HCT116 (cell line): ENCODE results near the gene GRM5. TPM values are rescaled to one million over a fixed set of nuclear protein-coding genes. Genes with fewer than 3 reads are reported as not detected.
"Not testable (repeated sequence)": the region's sequence is repeated elsewhere in the genome, so short reads cannot be mapped to it uniquely, and the experiment has no call there.

Experiments
- ATAC-seq: fragments of 200-7000 bp; cut with Tn5 transposase; 2 replicates; pipeline ENCODE4 v1.9.1; 2020; ENCODE audit warnings: mild to moderate bottlenecking, moderate library complexity
- BruUV-seq: library from RNA; stranded (reverse); fragments of 400-500 nt; replicated peaks from 2 replicates; lab custom pipeline; 2021; lab: Mats Ljungman, UMichigan
- CTCF ChIA-PET: fragments of 300-600 bp; sonication (Branson Sonifier 250); formaldehyde crosslinking; loops from one replicate; lab custom pipeline; 2021; ENCODE audit warnings: antibody characterized with exemption; lab: Charles Lee
- POLR2A ChIA-PET: fragments of 300-600, 350-600 bp; sonication (Branson Sonifier 250); formaldehyde crosslinking; loops from one replicate; lab custom pipeline; 2021; ENCODE audit warnings: antibody characterized with exemption; lab: Charles Lee
- RAD21 ChIA-PET, 2 experiments: fragments of 300-600 bp; sonication (Branson Sonifier 250); formaldehyde crosslinking; loops; one replicate each; lab custom pipeline; 2023; ENCODE audit warnings: low total read pairs in 2 of 2; ENCODE audit not compliant: uncharacterized antibody in 2 of 2, unreplicated experiment in 2 of 2, low non-redundant PET in 1 of 2; lab: Charles Lee
- DNase-seq: peaks from one replicate; pipeline ENCODE4 v3.0.0-alpha.2; 2010; ENCODE audit warnings: low read depth, low spot score
- H2AFZ ChIP-seq: fragments of 200-600 bp; shearing (Covaris generic), sonication (generic); 2 replicates; pipeline ENCODE4 v1.6.1; 2017; ENCODE audit warnings: low read depth, mixed run types, mixed read lengths, antibody characterized with exemption, low read length; ENCODE audit not compliant: poor library complexity, severe bottlenecking
- H3K27ac ChIP-seq: 2 replicates; pipeline ENCODE4 v1.5.1; 2012; ENCODE audit warnings: low read depth, low read length
- H3K27me3 ChIP-seq: fragments of 200-600 bp; sonication (generic); 2 replicates; pipeline ENCODE4 v1.6.1; 2016; ENCODE audit warnings: mixed run types, low read length, mixed read lengths; ENCODE audit not compliant: insufficient read depth
- H3K36me3 ChIP-seq, 2 experiments: fragments of 200-500 bp in 1 of 2; fragments of 200-600 bp in 1 of 2; sonication (Bioruptor generic) in 1 of 2; sonication (generic) in 1 of 2; 2 replicates each; pipeline versions ENCODE4 v1.5.1 to v1.6.1; 2014 to 2016; ENCODE audit warnings: low read length in 2 of 2, inconsistent platforms in 1 of 2, mixed read lengths in 1 of 2, mixed run types in 1 of 2; ENCODE audit not compliant: insufficient read depth in 2 of 2, control insufficient read depth in 1 of 2
- H3K4me1 ChIP-seq, 2 experiments: fragments of 200-600 bp in 1 of 2; sonication (generic) in 1 of 2; 2 replicates each; pipeline versions ENCODE4 v1.5.1 to v1.6.1; 2012 to 2017; ENCODE audit warnings: low read length in 2 of 2, inconsistent platforms in 1 of 2, mild to moderate bottlenecking in 1 of 2, mixed read lengths in 1 of 2, mixed run types in 1 of 2, moderate library complexity in 1 of 2; ENCODE audit not compliant: insufficient read depth in 2 of 2, control insufficient read depth in 1 of 2
- H3K4me2 ChIP-seq: fragments of 200-600 bp; sonication (generic); 2 replicates; pipeline ENCODE4 v1.6.1; 2017; ENCODE audit warnings: mixed run types, low read length, mixed read lengths
- H3K4me3 ChIP-seq, 2 experiments: fragments of 200-600 bp in 1 of 2; sonication (generic) in 1 of 2; replicated peaks in 1 of 2; 2 replicates each; pipeline ENCODE4 v1.5.1; 2011 to 2016; ENCODE audit warnings: low read length in 2 of 2, control low read depth in 1 of 2, low read depth in 1 of 2, mild to moderate bottlenecking in 1 of 2, mixed read lengths in 1 of 2, mixed run types in 1 of 2
- H3K79me2 ChIP-seq: fragments of 200-600 bp; sonication (generic); 2 replicates; pipeline ENCODE4 v1.6.1; 2017; ENCODE audit warnings: mild to moderate bottlenecking, mixed run types, low read length, moderate library complexity, mixed read lengths; ENCODE audit not compliant: insufficient read depth
- H3K9ac ChIP-seq: fragments of 200-600 bp; sonication (generic); 2 replicates; pipeline ENCODE4 v1.6.1; 2016; ENCODE audit warnings: low read length, mixed read lengths
- H3K9me2 ChIP-seq: fragments of 200-600 bp; sonication (generic), shearing (Covaris generic); 2 replicates; pipeline ENCODE4 v1.6.1; 2017; ENCODE audit warnings: mixed run types, mild to moderate bottlenecking, moderate library complexity; ENCODE audit not compliant: insufficient read depth
- H3K9me3 ChIP-seq, 2 experiments: fragments of 200-500 bp in 1 of 2; fragments of 200-600 bp in 1 of 2; sonication (Bioruptor generic) in 1 of 2; sonication (generic) in 1 of 2; 2 replicates each; pipeline ENCODE4 v1.6.1; 2014 to 2017; ENCODE audit warnings: low read length in 2 of 2, mixed read lengths in 2 of 2, inconsistent platforms in 1 of 2, low read depth in 1 of 2, mild to moderate bottlenecking in 1 of 2, mixed run types in 1 of 2, moderate library complexity in 1 of 2; ENCODE audit not compliant: control insufficient read depth in 1 of 2, insufficient read depth in 1 of 2
- H4K20me1 ChIP-seq: fragments of 200-600 bp; sonication (generic), shearing (Covaris generic); 2 replicates; pipeline ENCODE4 v1.6.1; 2017; ENCODE audit warnings: mixed run types, mild to moderate bottlenecking, moderate library complexity; ENCODE audit not compliant: insufficient read depth
- CBX3 ChIP-seq: IDR thresholded peaks from 2 replicates; pipeline ENCODE4 v1.6.1; 2012; ENCODE audit warnings: low read depth
- POLR2A ChIP-seq: IDR thresholded peaks from 2 replicates; pipeline ENCODE4 v1.7.0; 2011; ENCODE audit warnings: borderline replicate concordance; ENCODE audit not compliant: insufficient read depth, insufficient read length; ENCODE audit errors: extremely low read depth
- POLR2AphosphoS5 ChIP-seq: IDR thresholded peaks from 2 replicates; pipeline ENCODE4 v1.6.1; 2011; ENCODE audit warnings: mild to moderate bottlenecking, low read depth, low read length, moderate library complexity
- RAD21 ChIP-seq: IDR thresholded peaks from 2 replicates; pipeline ENCODE4 v1.6.1; 2012; ENCODE audit warnings: low read depth, mild to moderate bottlenecking
- SIN3A ChIP-seq: IDR thresholded peaks from 2 replicates; pipeline ENCODE4 v1.6.1; 2012; ENCODE audit warnings: low read depth
- SRF ChIP-seq: IDR thresholded peaks from 2 replicates; pipeline ENCODE4 v1.6.1; 2012; ENCODE audit warnings: low read depth
- YY1 ChIP-seq: IDR thresholded peaks from 2 replicates; pipeline ENCODE4 v1.6.1; 2011; ENCODE audit warnings: low read length, low read depth, moderate library complexity, mild to moderate bottlenecking; ENCODE audit not compliant: insufficient replicate concordance; ENCODE audit errors: extremely low read depth
- ZFX ChIP-seq: fragments of 450-650 bp; IDR thresholded peaks from 2 replicates; pipeline ENCODE4 v1.6.1; 2017
- ZNF274 ChIP-seq: fragments of 200-500 bp; sonication (Bioruptor generic); IDR thresholded peaks from 2 replicates; pipeline ENCODE4 v1.6.1; 2014; ENCODE audit warnings: mild to moderate bottlenecking, low read depth, low read length, inconsistent platforms
- intact Hi-C: fragments of 100-400 bp; cut with micrococcal nuclease; formaldehyde crosslinking; loops from 2 replicates; pipeline ENCODE4 v1.10.0; 2022
- total RNA-seq: library from RNA; stranded (reverse); gene quantifications from one replicate; pipeline ENCODE4 v1.2.1, GENCODE V29; 2021; ENCODE audit not compliant: unreplicated experiment
- TF ChIP-seq, protein P1 (sequence below): IDR thresholded peaks from 2 replicates; pipeline ENCODE4 v1.6.1; 2012
- TF ChIP-seq, protein P2 (sequence below), 3 experiments: fragments of 200-600 bp in 1 of 3; sonication (generic) in 1 of 3; IDR thresholded peaks in 2 of 3; conservative IDR thresholded peaks in 1 of 3; 2 replicates each; pipeline ENCODE4 v1.5.1; 2012 to 2017; ENCODE audit warnings: low read depth in 2 of 3, low read length in 2 of 3, antibody characterized with exemption in 1 of 3, borderline replicate concordance in 1 of 3, control low read depth in 1 of 3, mild to moderate bottlenecking in 1 of 3, mixed read lengths in 1 of 3, mixed run types in 1 of 3, moderate library complexity in 1 of 3; ENCODE audit not compliant: insufficient read depth in 1 of 3
- TF ChIP-seq, protein P3 (sequence below): IDR thresholded peaks from 2 replicates; pipeline ENCODE4 v1.6.1; 2012
- TF ChIP-seq, protein P4 (sequence below): IDR thresholded peaks from 2 replicates; pipeline ENCODE4 v1.6.1; 2011; ENCODE audit warnings: mild to moderate bottlenecking, low read length, moderate library complexity; ENCODE audit not compliant: insufficient replicate concordance; ENCODE audit errors: extremely low read depth

GRM5 gene
- total RNA-seq, 1 experiment from 2014 or later = not detected

DNA sequence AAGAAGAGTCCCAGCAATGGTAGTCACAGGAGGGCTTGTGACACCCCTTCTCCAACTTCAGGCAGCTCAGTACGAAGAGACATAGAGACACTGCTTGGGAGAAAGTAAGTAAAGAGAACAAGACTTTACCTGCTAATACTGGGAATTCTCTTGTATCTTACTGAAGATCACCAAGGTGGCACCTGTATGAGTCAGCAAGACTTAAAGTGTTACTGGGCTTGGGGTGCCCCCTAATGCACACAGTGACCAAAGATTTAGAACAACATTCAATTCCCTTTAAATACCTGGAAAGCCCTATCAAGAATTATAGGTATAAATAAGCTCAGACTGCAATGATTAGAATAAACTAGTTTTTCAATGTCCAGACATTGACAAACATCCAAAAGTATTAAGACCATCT lies 148.7 kb downstream of the GRM5 start:
- H2AFZ ChIP-seq, H3K9me3 ChIP-seq, H3K4me3 ChIP-seq, H3K9ac ChIP-seq, H3K79me2 ChIP-seq, RAD21 ChIA-PET, intact Hi-C loops, POLR2A ChIA-PET, H3K27ac ChIP-seq: not testable (repeated sequence)
- CTCF ChIA-PET = interaction anchor here (0.6 kb wide), 1 partner anchor 365 kb away, joined by 4 read pairs; no protein-coding TSS in a partner anchor
- peak; percentile 55 for ATAC-seq
- TF ChIP-seq RAD21 = peak; percentile 39
- TF ChIP-seq, all 23 proteins: peak for 1; not testable (repeated sequence) for 22
- H3K36me3 ChIP-seq, H4K20me1 ChIP-seq, H3K9me2 ChIP-seq, DNase-seq, H3K27me3 ChIP-seq, H3K4me2 ChIP-seq, BruUV-seq, H3K4me1 ChIP-seq: not testable (repeated sequence)

DNA sequence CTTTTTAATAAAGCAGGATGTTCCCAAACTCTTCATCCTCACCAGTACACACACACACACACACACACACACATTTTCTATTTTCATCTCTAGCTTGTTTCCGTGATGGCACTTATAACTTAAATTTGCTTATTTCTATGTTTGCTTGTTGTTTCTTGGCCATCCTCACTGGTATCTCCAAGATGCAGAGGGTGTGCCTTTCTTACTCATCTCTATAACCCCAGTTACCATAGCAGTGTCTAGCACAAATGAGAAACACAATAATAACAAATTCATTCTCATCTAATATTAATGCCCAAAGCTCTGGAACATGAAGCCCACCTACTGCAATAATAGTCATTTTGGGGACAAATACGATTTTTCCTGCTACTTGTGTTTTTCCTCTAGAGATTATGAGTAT lies 156.3 kb downstream of the GRM5 start:
- H3K27me3 ChIP-seq = no peaks in the 10 kb centered on the region
- RAD21 ChIA-PET = no interaction called here
- H3K9me2 ChIP-seq = no peaks in the 10 kb centered on the region
- no peak overlapping the region for H3K4me3 ChIP-seq
- no peaks in the 10 kb centered on the region for H3K9me3 ChIP-seq
- H3K4me1 ChIP-seq = no peaks in the 10 kb centered on the region
- ATAC-seq (no peak), DNase-seq (no peak)
- no peak overlapping the region for H3K4me2 ChIP-seq
- no peaks in the 10 kb centered on the region for H3K36me3 ChIP-seq
- no TSS peak for BruUV-seq
- no peak overlapping the region for H3K27ac ChIP-seq
- no peak overlapping the region for H3K9ac ChIP-seq
- CTCF ChIA-PET = no interaction called here
- no peaks in the 10 kb centered on the region for H4K20me1 ChIP-seq
- POLR2A ChIA-PET = no interaction called here
- H3K79me2 ChIP-seq = no peaks in the 10 kb centered on the region
- H2AFZ ChIP-seq = no peak overlapping the region
- intact Hi-C loops = no loop called here
- TF ChIP-seq, protein P1, sequence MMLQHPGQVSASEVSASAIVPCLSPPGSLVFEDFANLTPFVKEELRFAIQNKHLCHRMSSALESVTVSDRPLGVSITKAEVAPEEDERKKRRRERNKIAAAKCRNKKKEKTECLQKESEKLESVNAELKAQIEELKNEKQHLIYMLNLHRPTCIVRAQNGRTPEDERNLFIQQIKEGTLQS = no peak
- TF ChIP-seq SIN3A (no peak), SRF (no peak), ZFX (no peak), POLR2AphosphoS5 (no peak), YY1 (no peak), POLR2A (no peak), CBX3 (no peak), ZNF274 (no peak)
- TF ChIP-seq, protein P2, sequence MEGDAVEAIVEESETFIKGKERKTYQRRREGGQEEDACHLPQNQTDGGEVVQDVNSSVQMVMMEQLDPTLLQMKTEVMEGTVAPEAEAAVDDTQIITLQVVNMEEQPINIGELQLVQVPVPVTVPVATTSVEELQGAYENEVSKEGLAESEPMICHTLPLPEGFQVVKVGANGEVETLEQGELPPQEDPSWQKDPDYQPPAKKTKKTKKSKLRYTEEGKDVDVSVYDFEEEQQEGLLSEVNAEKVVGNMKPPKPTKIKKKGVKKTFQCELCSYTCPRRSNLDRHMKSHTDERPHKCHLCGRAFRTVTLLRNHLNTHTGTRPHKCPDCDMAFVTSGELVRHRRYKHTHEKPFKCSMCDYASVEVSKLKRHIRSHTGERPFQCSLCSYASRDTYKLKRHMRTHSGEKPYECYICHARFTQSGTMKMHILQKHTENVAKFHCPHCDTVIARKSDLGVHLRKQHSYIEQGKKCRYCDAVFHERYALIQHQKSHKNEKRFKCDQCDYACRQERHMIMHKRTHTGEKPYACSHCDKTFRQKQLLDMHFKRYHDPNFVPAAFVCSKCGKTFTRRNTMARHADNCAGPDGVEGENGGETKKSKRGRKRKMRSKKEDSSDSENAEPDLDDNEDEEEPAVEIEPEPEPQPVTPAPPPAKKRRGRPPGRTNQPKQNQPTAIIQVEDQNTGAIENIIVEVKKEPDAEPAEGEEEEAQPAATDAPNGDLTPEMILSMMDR (IDR thresholded peaks at IDR 0.05 in 2 of 3, conservative IDR thresholded peaks at IDR 0.05 in 1 of 3; ENCODE audit: borderline replicate concordance in 1 of 3, insufficient read depth in 1 of 3, low read depth in 2 of 3, low read length in 2 of 3) = no peak
- TF ChIP-seq, protein P3, sequence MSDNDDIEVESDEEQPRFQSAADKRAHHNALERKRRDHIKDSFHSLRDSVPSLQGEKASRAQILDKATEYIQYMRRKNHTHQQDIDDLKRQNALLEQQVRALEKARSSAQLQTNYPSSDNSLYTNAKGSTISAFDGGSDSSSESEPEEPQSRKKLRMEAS = no peak
- TF ChIP-seq, protein P4, sequence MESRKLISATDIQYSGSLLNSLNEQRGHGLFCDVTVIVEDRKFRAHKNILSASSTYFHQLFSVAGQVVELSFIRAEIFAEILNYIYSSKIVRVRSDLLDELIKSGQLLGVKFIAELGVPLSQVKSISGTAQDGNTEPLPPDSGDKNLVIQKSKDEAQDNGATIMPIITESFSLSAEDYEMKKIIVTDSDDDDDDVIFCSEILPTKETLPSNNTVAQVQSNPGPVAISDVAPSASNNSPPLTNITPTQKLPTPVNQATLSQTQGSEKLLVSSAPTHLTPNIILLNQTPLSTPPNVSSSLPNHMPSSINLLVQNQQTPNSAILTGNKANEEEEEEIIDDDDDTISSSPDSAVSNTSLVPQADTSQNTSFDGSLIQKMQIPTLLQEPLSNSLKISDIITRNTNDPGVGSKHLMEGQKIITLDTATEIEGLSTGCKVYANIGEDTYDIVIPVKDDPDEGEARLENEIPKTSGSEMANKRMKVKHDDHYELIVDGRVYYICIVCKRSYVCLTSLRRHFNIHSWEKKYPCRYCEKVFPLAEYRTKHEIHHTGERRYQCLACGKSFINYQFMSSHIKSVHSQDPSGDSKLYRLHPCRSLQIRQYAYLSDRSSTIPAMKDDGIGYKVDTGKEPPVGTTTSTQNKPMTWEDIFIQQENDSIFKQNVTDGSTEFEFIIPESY = no peak
